ENCODE measurements around the gene TMEM184A. TPM values are rescaled to one million over a fixed set of nuclear protein-coding genes. Genes with fewer than 3 reads are reported as not detected.

Gene TMEM184A
- total RNA-seq, 1 experiment from 2014 or later = 21.4 TPM

DNA sequence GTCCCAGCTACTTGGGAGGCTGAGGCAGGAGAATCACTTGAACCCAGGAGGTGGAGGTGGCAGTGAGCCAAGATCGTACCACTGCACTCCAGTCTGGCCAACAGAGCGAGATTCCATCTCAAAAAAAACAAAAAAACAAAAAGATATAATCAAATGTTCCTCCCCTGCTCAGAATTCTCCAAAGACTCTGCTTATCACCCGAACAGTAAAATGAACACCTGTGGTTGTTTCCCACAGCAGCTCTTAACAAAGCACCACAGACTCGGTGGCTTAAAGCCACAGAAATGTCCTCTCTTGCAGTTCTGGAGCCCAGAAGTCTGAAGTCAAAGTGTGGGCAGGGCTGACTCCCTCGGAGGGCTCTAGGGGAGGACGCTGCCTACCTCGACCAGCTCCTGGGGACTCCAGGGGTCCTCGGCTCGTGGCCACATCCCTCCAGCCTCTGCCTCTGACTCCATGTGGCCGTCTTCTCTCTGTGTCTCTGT lies 47.7 kb downstream of the TMEM184A start:
- peaks cover under 1% of the 10 kb centered on the region; the same call in 1 of the 2 replicates for H4K20me1 ChIP-seq (ENCODE audit: insufficient read depth)
- no peak overlapping the region for H3K27ac ChIP-seq
- no peaks in the 10 kb centered on the region for H3K9me2 ChIP-seq (ENCODE audit: insufficient read depth)
- H3K4me2 ChIP-seq = no peak overlapping the region
- H3K27me3 ChIP-seq (ENCODE audit: insufficient read depth, low read depth) = no peaks in the 10 kb centered on the region
- peaks cover 40% of the 10 kb centered on the region for H3F3A ChIP-seq (ENCODE audit: insufficient read depth, low read depth)
- H3K9me3 ChIP-seq (ENCODE audit: insufficient read depth, low read depth) = no peaks in the 10 kb centered on the region
- intact Hi-C loops (cut with micrococcal nuclease; ENCODE audit: unreplicated experiment) = no loop called here
- H3K36me3 ChIP-seq (ENCODE audit: low read depth) = no peaks in the 10 kb centered on the region
- no peak for DNase-seq
- H3K79me2 ChIP-seq (ENCODE audit: low read depth) = peaks cover 8% of the 10 kb centered on the region
- TF ChIP-seq, protein P1, sequence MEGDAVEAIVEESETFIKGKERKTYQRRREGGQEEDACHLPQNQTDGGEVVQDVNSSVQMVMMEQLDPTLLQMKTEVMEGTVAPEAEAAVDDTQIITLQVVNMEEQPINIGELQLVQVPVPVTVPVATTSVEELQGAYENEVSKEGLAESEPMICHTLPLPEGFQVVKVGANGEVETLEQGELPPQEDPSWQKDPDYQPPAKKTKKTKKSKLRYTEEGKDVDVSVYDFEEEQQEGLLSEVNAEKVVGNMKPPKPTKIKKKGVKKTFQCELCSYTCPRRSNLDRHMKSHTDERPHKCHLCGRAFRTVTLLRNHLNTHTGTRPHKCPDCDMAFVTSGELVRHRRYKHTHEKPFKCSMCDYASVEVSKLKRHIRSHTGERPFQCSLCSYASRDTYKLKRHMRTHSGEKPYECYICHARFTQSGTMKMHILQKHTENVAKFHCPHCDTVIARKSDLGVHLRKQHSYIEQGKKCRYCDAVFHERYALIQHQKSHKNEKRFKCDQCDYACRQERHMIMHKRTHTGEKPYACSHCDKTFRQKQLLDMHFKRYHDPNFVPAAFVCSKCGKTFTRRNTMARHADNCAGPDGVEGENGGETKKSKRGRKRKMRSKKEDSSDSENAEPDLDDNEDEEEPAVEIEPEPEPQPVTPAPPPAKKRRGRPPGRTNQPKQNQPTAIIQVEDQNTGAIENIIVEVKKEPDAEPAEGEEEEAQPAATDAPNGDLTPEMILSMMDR (conservative IDR thresholded peaks at IDR 0.05) = no peak
- ChIA-PET POLR2A (ENCODE audit: unreplicated experiment) (no interaction called here), CTCF (no interaction called here)
- no TSS peak for BruUV-seq (replicated peaks)
- H2AFZ ChIP-seq = no peak overlapping the region
- H3K4me1 ChIP-seq (replicated peaks; ENCODE audit: insufficient read depth) = peaks cover 37% of the 10 kb centered on the region
- no peak overlapping the region for H3K4me3 ChIP-seq

DNA sequence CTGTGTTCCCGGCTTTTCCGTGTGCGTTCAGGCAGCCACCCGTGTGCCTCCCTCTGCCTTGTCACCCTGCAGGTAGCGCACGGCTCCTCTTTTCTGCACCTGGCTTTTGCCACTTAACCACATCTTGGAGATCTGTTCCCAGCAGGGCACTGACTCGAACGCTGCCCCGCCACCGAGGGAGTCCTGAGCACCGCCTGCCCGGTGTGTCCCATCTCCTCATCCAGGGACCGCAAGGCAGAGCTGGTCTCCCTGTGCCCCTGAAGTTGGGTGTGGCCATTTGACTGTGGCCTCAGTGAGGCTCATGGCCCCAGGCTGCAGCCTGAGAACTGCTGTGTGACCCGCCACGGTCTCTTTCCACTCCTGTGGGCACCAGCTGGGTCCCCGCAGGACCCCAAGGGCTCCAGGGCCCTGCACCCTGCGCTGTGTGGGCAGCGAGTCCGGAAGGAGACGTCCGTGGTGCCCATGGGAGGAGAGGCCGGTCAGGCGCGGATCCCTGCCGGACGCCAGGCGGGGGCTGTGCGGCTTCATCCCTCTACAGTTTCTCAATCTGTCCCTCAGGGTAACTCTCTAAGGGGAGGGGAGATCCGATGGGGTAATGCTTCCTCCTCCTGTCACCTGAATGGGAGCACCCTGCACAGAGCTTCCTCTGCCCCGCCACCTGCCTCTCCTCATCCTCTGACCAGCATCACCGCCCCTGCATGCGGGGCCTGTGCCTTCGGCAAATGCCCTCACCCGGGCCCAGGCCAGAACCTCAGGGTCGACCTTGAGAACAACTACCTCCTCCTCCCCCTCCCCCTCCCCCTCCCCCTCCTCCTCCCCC lies 50.1 kb downstream of the TMEM184A start:
- Histone ChIP-seq H3F3A (ENCODE audit: insufficient read depth, low read depth) (peaks cover 25% of the 10 kb centered on the region), H3K9me2 (ENCODE audit: insufficient read depth) (no peaks in the 10 kb centered on the region), H3K4me1 (replicated peaks; ENCODE audit: insufficient read depth) (peaks cover 33% of the 10 kb centered on the region), H3K4me2 (peak overlapping the region; percentile 44), H3K27ac (no peak overlapping the region), H4K20me1 (ENCODE audit: insufficient read depth) (peaks cover 22% of the 10 kb centered on the region), H3K36me3 (ENCODE audit: low read depth) (0 out of 2 replicates have a peak, but pooled peaks cover 15% of the 10 kb centered on the region), H3K27me3 (ENCODE audit: insufficient read depth, low read depth) (no peaks in the 10 kb centered on the region), H3K9me3 (ENCODE audit: insufficient read depth, low read depth) (no peaks in the 10 kb centered on the region), H3K4me3 (no peak overlapping the region), H2AFZ (no peak overlapping the region), H3K79me2 (ENCODE audit: low read depth) (peaks cover 30% of the 10 kb centered on the region)
- no peak for TF ChIP-seq EZH2 (IDR thresholded peaks at IDR 0.05; ENCODE audit: low read depth)
- TF ChIP-seq, protein P1 (conservative IDR thresholded peaks at IDR 0.05) = no peak
- peak in 1 of 2 experiments; percentile 24 for DNase-seq
- no TSS peak for BruUV-seq (replicated peaks)
- intact Hi-C loops (cut with micrococcal nuclease; ENCODE audit: unreplicated experiment) = loop anchor here (2.0 kb wide), 1 partner anchor 15 kb away; no protein-coding TSS in a partner anchor
- POLR2A ChIA-PET (ENCODE audit: unreplicated experiment) = interaction anchor here (0.6 to 0.7 kb wide), 2 partner anchors 47 to 50 kb away, joined by 3 to 54 read pairs; no protein-coding TSS in a partner anchor
- CTCF ChIA-PET = interaction anchor here (0.5 to 1.7 kb wide), 3 partner anchors 35 to 50 kb away, joined by 5 to 12 read pairs (median 7); partner anchors contain the start of gene TMEM184A

DNA sequence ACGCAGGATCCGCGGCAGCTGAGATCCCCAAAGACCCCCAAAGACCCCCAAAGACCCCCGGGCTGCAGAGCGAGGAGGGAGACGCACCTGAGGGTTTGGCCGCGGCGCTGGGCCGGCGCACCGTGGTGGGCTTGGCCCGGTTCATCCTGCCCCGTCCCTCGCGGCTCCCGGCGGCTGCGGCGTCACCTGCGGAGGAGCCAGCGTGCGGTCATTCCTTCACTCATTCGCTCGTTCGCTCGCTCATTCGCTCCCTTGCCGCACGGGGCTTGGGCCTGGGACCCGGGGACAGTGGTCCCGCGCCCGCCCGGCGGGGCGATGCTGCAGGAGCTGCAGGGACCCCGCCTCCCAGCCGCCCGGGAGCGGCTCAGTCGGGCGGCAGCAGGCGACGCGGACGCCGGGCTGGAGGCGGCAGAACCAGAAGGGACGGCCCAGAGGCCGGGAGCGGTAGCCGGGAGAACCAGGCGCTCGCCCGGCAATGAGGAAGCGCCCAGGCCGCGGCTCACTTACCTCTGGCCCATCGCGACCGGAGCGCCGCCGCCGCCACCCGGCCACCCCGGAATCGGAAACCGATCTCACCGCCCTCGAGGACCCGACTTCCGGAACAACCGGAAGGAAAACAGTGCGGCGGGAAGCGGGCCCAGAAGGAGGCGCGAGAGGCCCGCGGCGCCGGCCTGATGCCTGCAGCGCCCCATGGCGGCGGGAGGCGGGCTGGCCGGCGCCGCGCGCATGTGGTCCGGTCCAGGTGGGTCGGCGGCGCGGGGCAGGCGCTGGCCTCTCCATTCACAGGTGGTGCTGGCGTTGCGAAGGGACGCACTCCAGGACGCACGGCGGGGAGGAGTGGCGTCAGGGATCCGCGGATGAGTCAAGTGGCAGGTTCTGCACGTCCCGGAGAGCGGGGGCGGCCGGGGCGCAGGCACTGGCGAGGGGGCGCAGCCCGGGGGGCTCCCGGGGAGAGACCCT lies 51.9 kb downstream of the TMEM184A start, which contains the start of gene INTS1:
Gene INTS1, minus strand, starts transcription at position 574 of the 960 bp plus-strand sequence. Its CDS starts 429 bp downstream, at position 145.
- intact Hi-C loops (cut with micrococcal nuclease; ENCODE audit: unreplicated experiment) = loop anchor here (1.0 to 5.0 kb wide), 4 partner anchors 29 to 158 kb away; partner anchors contain the start of gene TMEM184A
- ChIA-PET CTCF (interaction anchor here (0.7 to 1.7 kb wide), 4 partner anchors 44 to 707 kb away, joined by 5 to 12 read pairs (median 6); partner anchors contain the start of gene TMEM184A), POLR2A (ENCODE audit: unreplicated experiment) (interaction anchor here (0.6 to 0.8 kb wide), 2 partner anchors 37 to 52 kb away, joined by 3 to 6 read pairs; partner anchors contain the start of gene TMEM184A)
- DNase-seq = peak; percentile 90 to 99
- Histone ChIP-seq H3K4me2 (peak within 1 kb of the TSS; percentile 99), H3K27ac (peak within 1 kb of the TSS; percentile 45), H3K79me2 (ENCODE audit: low read depth) (peaks cover 33% of the 10 kb centered on the region), H3K9me3 (ENCODE audit: insufficient read depth, low read depth) (no peaks in the 10 kb centered on the region), H3K27me3 (ENCODE audit: insufficient read depth, low read depth) (no peaks in the 10 kb centered on the region), H4K20me1 (ENCODE audit: insufficient read depth) (peaks cover 31% of the 10 kb centered on the region), H2AFZ (peak within 1 kb of the TSS; percentile 86), H3K36me3 (ENCODE audit: low read depth) (0 out of 2 replicates have a peak, but pooled peaks cover 19% of the 10 kb centered on the region), H3K4me3 (peak within 1 kb of the TSS; percentile 99), H3K4me1 (replicated peaks; ENCODE audit: insufficient read depth) (peaks cover 33% of the 10 kb centered on the region), H3K9me2 (ENCODE audit: insufficient read depth) (no peaks in the 10 kb centered on the region), H3F3A (ENCODE audit: insufficient read depth, low read depth) (peaks cover 25% of the 10 kb centered on the region)
- TSS peak; percentile 52 for BruUV-seq (replicated peaks)
- TF ChIP-seq, protein P1 (conservative IDR thresholded peaks at IDR 0.05) = peak; percentile 70
- no peak for TF ChIP-seq EZH2 (IDR thresholded peaks at IDR 0.05; ENCODE audit: low read depth)

Measured in PC-9 (cell line).